22Rv1 (cell line): Measurements from ENCODE around the gene TNNI3K.

Experiments used
- ZFX ChIP-seq: fragments of 450-650 bp; IDR thresholded peaks from 2 replicates; pipeline ENCODE4 v1.6.1; 2017; ENCODE audit warnings: antibody characterized with exemption, borderline replicate concordance
- TF ChIP-seq, protein P1 (sequence below): fragments of 450-650 bp; IDR thresholded peaks from 2 replicates; pipeline ENCODE4 v1.5.1; 2017; ENCODE audit warnings: mild to moderate bottlenecking

DNA sequence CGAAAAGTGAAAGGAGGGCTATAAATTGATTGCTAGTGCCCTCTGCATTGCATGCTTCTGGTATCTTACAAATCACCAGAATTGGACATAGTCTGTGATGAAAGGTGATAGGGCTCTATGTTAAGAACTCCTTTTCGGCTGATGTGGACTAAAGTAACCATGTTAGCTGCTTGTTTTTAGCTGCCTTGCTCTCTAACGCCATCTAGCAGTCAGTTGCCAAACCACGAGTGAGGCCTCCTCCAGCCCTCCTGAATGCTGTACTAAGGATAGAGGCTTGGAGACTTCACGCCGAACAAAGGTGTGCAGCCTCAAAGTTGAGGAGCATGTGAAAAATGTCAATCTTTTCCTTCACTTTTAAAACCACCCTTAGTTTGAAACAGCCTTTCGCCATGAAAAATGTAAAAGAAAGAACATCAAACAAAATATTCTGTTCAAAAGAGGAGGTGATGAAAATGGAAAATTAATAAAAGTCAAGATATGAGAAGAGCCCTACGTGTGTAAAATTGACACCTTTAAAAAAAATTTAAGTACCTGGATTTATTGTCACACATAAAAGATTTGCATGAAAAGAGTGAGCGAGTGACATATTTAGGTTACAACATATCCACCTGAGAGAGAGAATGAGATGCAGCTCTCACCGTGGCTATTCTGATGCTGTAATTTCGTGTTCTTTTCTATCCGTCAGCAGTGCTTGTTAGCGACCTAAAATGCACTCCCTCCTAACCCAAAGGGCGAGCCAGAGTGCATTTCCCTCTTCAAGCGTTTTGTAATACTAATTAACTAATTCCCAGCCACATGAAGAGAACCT, 269.1 kb downstream of the TNNI3K start:
- TF ChIP-seq, protein P1, sequence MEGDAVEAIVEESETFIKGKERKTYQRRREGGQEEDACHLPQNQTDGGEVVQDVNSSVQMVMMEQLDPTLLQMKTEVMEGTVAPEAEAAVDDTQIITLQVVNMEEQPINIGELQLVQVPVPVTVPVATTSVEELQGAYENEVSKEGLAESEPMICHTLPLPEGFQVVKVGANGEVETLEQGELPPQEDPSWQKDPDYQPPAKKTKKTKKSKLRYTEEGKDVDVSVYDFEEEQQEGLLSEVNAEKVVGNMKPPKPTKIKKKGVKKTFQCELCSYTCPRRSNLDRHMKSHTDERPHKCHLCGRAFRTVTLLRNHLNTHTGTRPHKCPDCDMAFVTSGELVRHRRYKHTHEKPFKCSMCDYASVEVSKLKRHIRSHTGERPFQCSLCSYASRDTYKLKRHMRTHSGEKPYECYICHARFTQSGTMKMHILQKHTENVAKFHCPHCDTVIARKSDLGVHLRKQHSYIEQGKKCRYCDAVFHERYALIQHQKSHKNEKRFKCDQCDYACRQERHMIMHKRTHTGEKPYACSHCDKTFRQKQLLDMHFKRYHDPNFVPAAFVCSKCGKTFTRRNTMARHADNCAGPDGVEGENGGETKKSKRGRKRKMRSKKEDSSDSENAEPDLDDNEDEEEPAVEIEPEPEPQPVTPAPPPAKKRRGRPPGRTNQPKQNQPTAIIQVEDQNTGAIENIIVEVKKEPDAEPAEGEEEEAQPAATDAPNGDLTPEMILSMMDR, result peak; percentile 95
- no peak for TF ChIP-seq ZFX
